Epithelial cell of prostate (primary cell): ENCODE results near the gene POLE.

Source experiments
- DNase-seq: peaks from one replicate; pipeline ENCODE4 v3.0.0-alpha.2; 2011; ENCODE audit warnings: low read depth, low spot score
- H3K27ac ChIP-seq: fragments of 450-650 bp; 2 replicates; pipeline ENCODE4 v1.5.1; 2017; ENCODE audit warnings: mild to moderate bottlenecking

POLE gene

GRCh38 chr12:132687211-132688164, at the start of gene POLE, which contains the start of gene PXMP2:
TSS of gene POLE (minus strand) at chr12:132687342. CDS start at chr12:132687315, 27 bp downstream.
TSS of gene PXMP2 (plus strand) at chr12:132687587. CDS start at chr12:132687671, 84 bp downstream.
- peak; percentile 45 for DNase-seq
- H3K27ac ChIP-seq = no peak within 1 kb of the TSS

- DNase-seq = no peak
- no peak overlapping the region for H3K27ac ChIP-seq
Measured at GRCh38 chr12:132736913-132737312, 49.8 kb upstream of the POLE start.

- no peak overlapping the region for H3K27ac ChIP-seq
- no peak for DNase-seq
Measured at GRCh38 chr12:132736378-132736777, 49.2 kb upstream of the POLE start.

- no peak for DNase-seq
- no peak overlapping the region for H3K27ac ChIP-seq
Measured at GRCh38 chr12:132735496-132735895, 48.4 kb upstream of the POLE start.

GRCh38 chr12:132734206-132734605, 47.1 kb upstream of the POLE start:
- DNase-seq = no peak
- H3K27ac ChIP-seq = no peak overlapping the region

GRCh38 chr12:132731574-132731973, 44.4 kb upstream of the POLE start:
- no peak overlapping the region for H3K27ac ChIP-seq
- DNase-seq = no peak

GRCh38 chr12:132730353-132730752, 43.2 kb upstream of the POLE start:
- H3K27ac ChIP-seq = no peak overlapping the region
- no peak for DNase-seq

- no peak overlapping the region for H3K27ac ChIP-seq
- DNase-seq = no peak
Measured at GRCh38 chr12:132729541-132730320, 42.6 kb upstream of the POLE start.

- no peak for DNase-seq
Measured at GRCh38 chr12:132728502-132728901, 41.4 kb upstream of the POLE start.

GRCh38 chr12:132727091-132727794, 40.1 kb upstream of the POLE start:
- DNase-seq = no peak
- no peak overlapping the region for H3K27ac ChIP-seq

More at GRCh38 chr12:132728502-132728901, 41.4 kb upstream of the POLE start:
- H3K27ac ChIP-seq = no peak overlapping the region

GRCh38 chr12:132726386-132726785, 39.2 kb upstream of the POLE start:
- no peak for DNase-seq
- no peak overlapping the region for H3K27ac ChIP-seq

GRCh38 chr12:132724506-132725241, 37.5 kb upstream of the POLE start:
- DNase-seq = no peak
- H3K27ac ChIP-seq = no peak overlapping the region

- no peak for DNase-seq
- no peak overlapping the region for H3K27ac ChIP-seq
Measured at GRCh38 chr12:132723764-132724140, 36.6 kb upstream of the POLE start.

GRCh38 chr12:132723015-132723763, 36.0 kb upstream of the POLE start:
- DNase-seq = no peak
- no peak overlapping the region for H3K27ac ChIP-seq

- no peak overlapping the region for H3K27ac ChIP-seq
- DNase-seq = no peak
Measured at GRCh38 chr12:132720606-132721345, 33.6 kb upstream of the POLE start.

- no peak overlapping the region for H3K27ac ChIP-seq
- DNase-seq = no peak
Measured at GRCh38 chr12:132719954-132720324, 32.8 kb upstream of the POLE start.

- no peak for DNase-seq
Measured at GRCh38 chr12:132719141-132719953, 32.2 kb upstream of the POLE start.

GRCh38 chr12:132718644-132719043, 31.5 kb upstream of the POLE start:
- no peak for DNase-seq
- H3K27ac ChIP-seq = no peak overlapping the region

More at GRCh38 chr12:132719141-132719953, 32.2 kb upstream of the POLE start:
- H3K27ac ChIP-seq = no peak overlapping the region
